ENCODE results near the gene OAS3.

GRCh38 chr12:112997506-112997905, 59.2 kb downstream of the OAS3 start:
- no peak for TF ChIP-seq POLR2A (IDR thresholded peaks at IDR 0.05)
- TF ChIP-seq CTCF (IDR thresholded peaks at IDR 0.05): no peak

Data from testis (tissue), 2 donors.